Neuronal stem cell (in vitro differentiated cells): ENCODE data around the gene BPIFA3.

Experiments used
- DNase-seq: peaks from one replicate; pipeline ENCODE4 v3.0.0-alpha.2; 2013; ENCODE audit warnings: low spot score
- H2AFZ ChIP-seq: one replicate; pipeline ENCODE4 v1.6.1; 2013; ENCODE audit warnings: mild to moderate bottlenecking, low read length, inconsistent platforms
- H2AK5ac ChIP-seq: 2 replicates; pipeline ENCODE4 v1.6.1; 2013; ENCODE audit warnings: low read depth, mild to moderate bottlenecking, inconsistent platforms, low read length, moderate library complexity, mixed read lengths
- H2BK120ac ChIP-seq: 2 replicates; pipeline ENCODE4 v1.6.1; 2013; ENCODE audit warnings: low read depth, mild to moderate bottlenecking, inconsistent platforms, low read length, moderate library complexity, mixed read lengths
- H2BK12ac ChIP-seq: one replicate; pipeline ENCODE4 v1.6.1; 2013; ENCODE audit warnings: low read length, inconsistent platforms
- H2BK15ac ChIP-seq: 2 replicates; pipeline ENCODE4 v1.6.1; 2013; ENCODE audit warnings: mild to moderate bottlenecking, low read length, inconsistent platforms, mixed read lengths
- H2BK5ac ChIP-seq: one replicate; pipeline ENCODE4 v1.6.1; 2013; ENCODE audit warnings: inconsistent platforms, mild to moderate bottlenecking, low read length, moderate library complexity
- H3K14ac ChIP-seq: one replicate; pipeline ENCODE4 v1.6.1; 2013; ENCODE audit warnings: low read length, inconsistent platforms
- H3K18ac ChIP-seq: 2 replicates; pipeline ENCODE4 v1.6.1; 2013; ENCODE audit warnings: low read length, inconsistent platforms
- H3K23ac ChIP-seq: 2 replicates; pipeline ENCODE4 v1.6.1; 2013; ENCODE audit warnings: low read depth, mild to moderate bottlenecking, mixed read lengths, low read length, inconsistent platforms; ENCODE audit not compliant: poor library complexity
- H3K27ac ChIP-seq: replicated peaks from 3 replicates; pipeline ENCODE4 v1.5.1; 2013; ENCODE audit warnings: low read length, inconsistent platforms
- H3K27me3 ChIP-seq, 3 experiments: 2 replicates each; pipeline ENCODE4 v1.6.1; 2013; ENCODE audit warnings: low read length in 3 of 3, mild to moderate bottlenecking in 2 of 3, inconsistent platforms in 1 of 3, low read depth in 1 of 3, mixed read lengths in 1 of 3, moderate library complexity in 1 of 3; ENCODE audit not compliant: control insufficient read depth in 3 of 3, insufficient read depth in 3 of 3
- H3K36me3 ChIP-seq, 2 donors: replicated peaks in 1 of 2; 2 replicates each; pipeline ENCODE4 v1.6.1; 2013; ENCODE audit warnings: low read length in 2 of 2; ENCODE audit not compliant: control insufficient read depth in 2 of 2, insufficient read depth in 2 of 2
- H3K4ac ChIP-seq: 2 replicates; pipeline ENCODE4 v1.6.1; 2013; ENCODE audit warnings: inconsistent platforms, mild to moderate bottlenecking, low read length, moderate library complexity
- H3K4me1 ChIP-seq, 2 donors: 1 replicate in 1 of 2; 2 replicates in 1 of 2; pipeline ENCODE4 v1.6.1; 2013; ENCODE audit warnings: low read length in 2 of 2, low read depth in 1 of 2; ENCODE audit not compliant: control insufficient read depth in 2 of 2, insufficient read depth in 1 of 2
- H3K4me2 ChIP-seq: one replicate; pipeline ENCODE4 v1.6.1; 2013; ENCODE audit warnings: mild to moderate bottlenecking, low read length, inconsistent platforms; ENCODE audit not compliant: insufficient read depth, poor library complexity, severe bottlenecking
- H3K4me3 ChIP-seq, 2 donors: 2 replicates each; pipeline ENCODE4 v1.5.1; 2013; ENCODE audit warnings: low read length in 2 of 2, mild to moderate bottlenecking in 2 of 2, inconsistent platforms in 1 of 2, moderate library complexity in 1 of 2
- H3K79me1 ChIP-seq: one replicate; pipeline ENCODE4 v1.6.1; 2013; ENCODE audit warnings: low read depth, mild to moderate bottlenecking, inconsistent platforms, low read length, moderate library complexity
- H3K9ac ChIP-seq: one replicate; pipeline ENCODE4 v1.6.1; 2013; ENCODE audit warnings: mild to moderate bottlenecking, low read depth, low read length, inconsistent platforms; ENCODE audit not compliant: poor library complexity
- H3K9me3 ChIP-seq, 2 donors: replicated peaks in 1 of 2; 2 replicates each; pipeline versions ENCODE3 to v1.6.1; 2013; ENCODE audit warnings: low read length in 2 of 2, mild to moderate bottlenecking in 2 of 2, inconsistent platforms in 1 of 2, low read depth in 1 of 2, mixed read lengths in 1 of 2, moderate library complexity in 1 of 2; ENCODE audit not compliant: control insufficient read depth in 2 of 2, insufficient read depth in 1 of 2
- H4K8ac ChIP-seq: one replicate; pipeline ENCODE4 v1.6.1; 2013; ENCODE audit warnings: low read depth, mild to moderate bottlenecking, inconsistent platforms, low read length, moderate library complexity
- H4K91ac ChIP-seq: one replicate; pipeline ENCODE4 v1.6.1; 2013; ENCODE audit warnings: low read length, low read depth, mild to moderate bottlenecking, inconsistent platforms; ENCODE audit not compliant: poor library complexity
- WGBS, 2 donors: extraction: QIAGEN DNeasy Blood & Tissue Kit; methylation state at CpG; one replicate each; pipeline ENCODE4 v1.1.7; 2013; ENCODE audit warnings: missing lambda C conversion rate in 2 of 2, mixed read lengths in 1 of 2; ENCODE audit not compliant: insufficient read length in 2 of 2, insufficient replicate concordance in 1 of 2; ENCODE audit errors: extremely low coverage in 2 of 2; 5-methylcytosine and 5-hydroxymethylcytosine counted together

BPIFA3 gene

DNA sequence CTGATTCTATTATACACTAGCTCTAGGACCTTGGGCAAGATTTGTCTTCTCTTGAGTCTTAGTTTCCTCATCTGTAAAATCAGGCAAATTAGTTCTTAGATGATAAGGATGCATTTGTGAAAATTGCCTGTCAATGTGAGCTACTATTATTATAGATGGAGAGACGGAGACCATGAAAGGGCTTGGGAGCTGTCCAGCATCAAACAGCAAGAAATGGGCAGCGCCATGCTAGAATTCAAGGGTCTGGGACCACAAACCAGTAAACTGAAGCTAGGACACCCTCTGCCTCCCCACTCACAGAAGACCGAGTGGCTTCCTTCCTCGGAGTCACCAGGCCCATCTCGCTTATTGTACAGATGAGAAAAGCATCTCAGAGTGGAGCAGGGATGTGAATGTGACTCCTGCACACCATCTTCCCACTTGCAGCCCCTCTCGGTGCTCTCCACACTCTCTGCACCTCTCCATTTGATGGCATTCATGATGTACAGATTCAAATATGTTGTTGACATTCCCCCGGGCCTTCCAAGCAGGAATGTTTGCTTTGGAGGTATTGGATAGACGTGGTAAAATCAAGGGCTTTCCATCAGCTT lies 24.1 kb upstream of the BPIFA3 start:
- Histone ChIP-seq H4K8ac (no peak overlapping the region), H3K9me3 (no peaks in the 10 kb centered on the region), H3K4me3 (no peak overlapping the region), H2BK12ac (no peak overlapping the region), H2BK15ac (no peak overlapping the region), H2AK5ac (no peak overlapping the region), H3K79me1 (no peaks in the 10 kb centered on the region), H4K91ac (no peak overlapping the region), H3K4me2 (no peak overlapping the region), H3K27ac (no peak overlapping the region), H3K18ac (no peak overlapping the region), H3K9ac (no peak overlapping the region), H3K4ac (no peak overlapping the region), H2AFZ (no peak overlapping the region), H3K14ac (no peak overlapping the region), H3K4me1 (no peaks in the 10 kb centered on the region), H3K23ac (no peak overlapping the region), H2BK5ac (no peak overlapping the region), H2BK120ac (no peak overlapping the region), H3K27me3 (peaks cover 0 to 10% (median 0%) of the 10 kb centered on the region in 3 experiments), H3K36me3 (no peaks in the 10 kb centered on the region)
- WGBS, 2 donors, result no CpG with 5 or more reads among the region's 8 CpGs
- no peak for DNase-seq

DNA sequence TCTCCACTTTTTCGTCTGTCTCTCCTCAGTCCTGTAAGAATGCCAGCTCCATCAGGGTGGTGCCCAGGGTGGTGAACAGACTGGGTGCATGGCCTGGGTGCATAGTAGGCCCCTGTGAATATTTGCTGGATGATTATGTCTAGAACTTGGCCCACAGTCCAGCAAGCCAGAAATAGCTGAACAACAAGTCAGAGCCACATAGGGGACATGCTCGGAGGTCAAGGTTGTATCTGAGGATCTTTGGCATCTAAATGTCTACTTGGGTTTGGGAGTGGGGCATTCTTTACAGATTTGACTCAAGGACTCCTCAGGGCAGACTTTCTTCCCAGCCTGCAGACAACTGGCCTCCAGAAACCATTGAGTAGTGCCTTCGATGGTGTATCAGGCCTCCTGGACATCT lies 18.1 kb upstream of the BPIFA3 start:
- no peak overlapping the region for H3K9ac ChIP-seq
- H3K4ac ChIP-seq, result no peak overlapping the region
- no peaks in the 10 kb centered on the region for H3K36me3 ChIP-seq
- no peak overlapping the region for H2BK120ac ChIP-seq
- WGBS, 2 donors, result no CpG with 5 or more reads among the region's 3 CpGs
- H3K27ac ChIP-seq, result no peak overlapping the region
- no peak for DNase-seq
- no peak overlapping the region for H3K18ac ChIP-seq
- no peak overlapping the region for H3K4me3 ChIP-seq
- H3K27me3 ChIP-seq, result peaks cover 0 to 7% (median 0%) of the 10 kb centered on the region in 3 experiments
- H2BK15ac ChIP-seq, result no peak overlapping the region
- no peak overlapping the region for H4K8ac ChIP-seq
- H3K4me2 ChIP-seq, result no peak overlapping the region
- H3K14ac ChIP-seq, result no peak overlapping the region
- no peak overlapping the region for H2AK5ac ChIP-seq
- no peak overlapping the region for H4K91ac ChIP-seq
- no peak overlapping the region for H2AFZ ChIP-seq
- no peak overlapping the region for H2BK5ac ChIP-seq
- H3K4me1 ChIP-seq, result no peaks in the 10 kb centered on the region
- H3K79me1 ChIP-seq, result no peaks in the 10 kb centered on the region
- H3K23ac ChIP-seq, result no peak overlapping the region
- H3K9me3 ChIP-seq, result no peaks in the 10 kb centered on the region
- H2BK12ac ChIP-seq, result no peak overlapping the region

- Histone ChIP-seq H2AFZ (no peak overlapping the region), H3K18ac (no peak overlapping the region)
- no peak for DNase-seq
Observed at GRCh38 chr20:33202451-33202850, 14.7 kb upstream of the BPIFA3 start.

DNA sequence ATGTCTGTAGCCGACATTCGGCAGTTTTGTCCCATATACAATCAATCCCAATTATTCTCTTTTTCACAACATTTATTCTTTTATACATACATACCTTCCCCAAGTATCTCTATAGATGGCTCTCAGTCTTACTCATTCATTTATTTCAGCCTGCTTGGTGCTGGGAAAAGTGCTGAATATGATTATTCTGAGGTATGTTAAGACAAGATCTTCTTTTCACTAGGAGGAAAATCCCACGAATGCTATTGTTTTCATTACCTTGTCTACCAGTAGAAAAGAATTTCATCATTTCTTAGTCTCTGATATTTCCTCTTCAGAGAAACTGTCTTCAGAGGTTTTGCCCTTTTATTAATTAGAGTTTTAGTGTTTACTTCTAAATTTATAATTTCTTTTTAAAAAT lies 13.7 kb upstream of the BPIFA3 start:
- H3K4me2 ChIP-seq, result no peak overlapping the region
- H4K91ac ChIP-seq, result no peak overlapping the region
- H2BK120ac ChIP-seq, result no peak overlapping the region
- H2BK5ac ChIP-seq, result no peak overlapping the region
- no peak overlapping the region for H3K18ac ChIP-seq
- H3K27me3 ChIP-seq, result peaks cover 0 to 7% (median 0%) of the 10 kb centered on the region in 3 experiments
- no peaks in the 10 kb centered on the region for H3K9me3 ChIP-seq
- no peak overlapping the region for H4K8ac ChIP-seq
- DNase-seq, result no peak
- no peak overlapping the region for H3K4me3 ChIP-seq
- H3K4ac ChIP-seq, result no peak overlapping the region
- no peak overlapping the region for H2BK15ac ChIP-seq
- H3K14ac ChIP-seq, result no peak overlapping the region
- no peak overlapping the region for H3K9ac ChIP-seq
- no CpG with 5 or more reads among the region's 3 CpGs for WGBS, 2 donors
- no peak overlapping the region for H2AFZ ChIP-seq
- H3K23ac ChIP-seq, result no peak overlapping the region
- H3K27ac ChIP-seq, result no peak overlapping the region
- no peak overlapping the region for H2BK12ac ChIP-seq
- H2AK5ac ChIP-seq, result no peak overlapping the region
- no peaks in the 10 kb centered on the region for H3K36me3 ChIP-seq
- no peaks in the 10 kb centered on the region for H3K79me1 ChIP-seq
- H3K4me1 ChIP-seq, result no peaks in the 10 kb centered on the region

More at GRCh38 chr20:33202451-33202850, 14.7 kb upstream of the BPIFA3 start:
- H3K9me3 ChIP-seq, result no peaks in the 10 kb centered on the region
- no peak overlapping the region for H3K27ac ChIP-seq
- H3K4me3 ChIP-seq, result no peak overlapping the region
- no peak overlapping the region for H2AK5ac ChIP-seq
- H2BK5ac ChIP-seq, result no peak overlapping the region
- no peak overlapping the region for H3K9ac ChIP-seq
- no peaks in the 10 kb centered on the region for H3K4me1 ChIP-seq
- no peak overlapping the region for H2BK12ac ChIP-seq
- H2BK15ac ChIP-seq, result no peak overlapping the region
- no peak overlapping the region for H4K8ac ChIP-seq
- no peak overlapping the region for H3K14ac ChIP-seq
- no peak overlapping the region for H4K91ac ChIP-seq
- no peak overlapping the region for H2BK120ac ChIP-seq
- no peak overlapping the region for H3K4me2 ChIP-seq
- H3K4ac ChIP-seq, result no peak overlapping the region
- no peaks in the 10 kb centered on the region for H3K36me3 ChIP-seq
- H3K79me1 ChIP-seq, result no peaks in the 10 kb centered on the region
- H3K23ac ChIP-seq, result no peak overlapping the region
- WGBS, 2 donors, result no CpG with 5 or more reads among the region's 4 CpGs
- peaks cover 0 to 7% (median 0%) of the 10 kb centered on the region in 3 experiments for H3K27me3 ChIP-seq
